ENCODE measurements around the gene DEFB129.
"Not testable (repeated sequence)": the region's sequence is repeated elsewhere in the genome, so short reads cannot be mapped to it uniquely, and the experiment has no call there.

DEFB129 gene

DNA sequence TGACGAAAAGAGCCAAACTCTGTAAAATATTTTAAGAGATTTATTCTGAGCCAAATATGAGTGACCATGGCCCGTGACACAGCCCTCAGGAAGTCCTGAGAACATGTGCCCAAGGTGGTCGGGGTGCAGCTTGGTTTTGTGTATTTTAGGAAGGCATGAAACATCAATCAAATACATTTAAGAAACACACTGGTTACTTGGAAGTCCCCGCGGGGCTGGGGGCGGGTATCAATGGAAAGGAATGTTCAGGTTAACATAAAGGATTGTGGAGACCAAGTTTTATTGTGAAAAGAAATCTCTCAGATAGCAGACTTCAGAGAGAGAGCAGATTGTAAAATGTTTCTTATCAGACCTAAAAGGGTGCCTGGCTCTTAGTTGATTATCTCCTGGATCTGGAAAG, 26.4 kb downstream of the DEFB129 start:
- not testable (repeated sequence) for DNase-seq (ENCODE audit: low spot score)

DNA sequence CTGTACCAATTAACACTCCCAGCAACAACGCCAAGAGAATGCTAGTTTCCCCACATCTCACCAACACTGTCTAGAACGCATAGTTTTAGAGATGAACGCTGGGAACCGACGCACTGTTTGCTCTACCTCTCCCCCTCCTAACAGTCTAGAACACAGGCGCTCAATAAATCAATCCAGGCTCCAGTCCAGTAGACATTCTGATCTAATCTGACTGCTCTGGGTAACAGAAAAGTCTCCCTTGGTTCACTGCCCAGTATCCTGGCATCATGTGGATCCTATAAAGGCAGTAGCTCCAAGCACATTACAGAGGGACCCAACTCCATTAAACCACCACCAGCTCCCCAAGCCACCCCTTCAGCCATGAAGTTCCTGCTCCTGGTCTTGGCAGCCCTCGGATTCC, 30.4 kb downstream of the DEFB129 start, which contains the start of gene DEFB132:
Gene DEFB132 (plus strand): TSS at position 306 of the 400 bp plus-strand sequence. CDS start 55 bp downstream, at position 361.
- no peak for DNase-seq (ENCODE audit: low spot score)

DNA sequence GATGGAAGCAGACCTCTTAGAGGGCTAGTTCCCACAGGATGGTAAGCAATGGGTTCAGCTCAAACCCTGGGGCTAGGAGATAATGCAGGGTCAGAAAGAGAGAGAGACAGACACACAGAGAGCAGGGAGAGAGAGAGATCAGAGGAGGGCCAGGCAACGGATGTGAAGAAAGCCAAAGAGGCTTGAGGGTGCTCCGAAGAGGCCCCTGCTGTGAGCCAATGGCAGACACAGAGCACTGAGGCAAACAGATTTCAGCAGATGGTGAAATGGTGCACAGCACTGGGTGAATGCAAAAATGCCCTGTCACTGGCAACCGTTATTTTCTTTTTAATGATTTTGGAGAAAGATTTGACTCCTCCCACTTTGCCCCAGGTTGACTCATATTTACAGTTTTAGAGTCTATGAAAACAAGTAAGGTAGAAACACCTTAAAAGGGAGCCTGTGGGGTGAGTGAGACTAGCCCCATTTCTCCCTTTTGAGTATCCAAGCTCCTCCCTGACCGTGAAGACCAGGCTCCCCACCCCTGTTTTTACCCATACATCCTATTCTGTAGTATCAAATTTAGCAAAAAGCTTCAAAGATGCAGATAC, 31.3 kb downstream of the DEFB129 start:
- peak; percentile 52 for DNase-seq (ENCODE audit: low spot score)

DNA sequence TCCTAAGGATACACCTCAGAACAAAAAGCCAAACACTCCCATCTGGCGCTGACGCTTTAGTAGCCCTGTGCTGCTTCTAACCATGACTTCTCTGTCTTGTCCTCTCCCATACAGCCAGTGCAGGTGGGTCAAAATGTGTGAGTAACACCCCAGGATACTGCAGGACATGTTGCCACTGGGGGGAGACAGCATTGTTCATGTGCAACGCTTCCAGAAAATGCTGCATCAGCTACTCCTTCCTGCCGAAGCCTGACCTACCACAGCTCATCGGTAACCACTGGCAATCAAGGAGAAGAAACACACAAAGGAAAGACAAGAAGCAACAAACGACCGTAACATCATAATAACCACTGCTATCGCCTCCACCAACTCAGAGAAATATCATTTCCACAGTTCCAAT, 31.9 kb downstream of the DEFB129 start:
- DNase-seq (ENCODE audit: low spot score) = no peak

DNA sequence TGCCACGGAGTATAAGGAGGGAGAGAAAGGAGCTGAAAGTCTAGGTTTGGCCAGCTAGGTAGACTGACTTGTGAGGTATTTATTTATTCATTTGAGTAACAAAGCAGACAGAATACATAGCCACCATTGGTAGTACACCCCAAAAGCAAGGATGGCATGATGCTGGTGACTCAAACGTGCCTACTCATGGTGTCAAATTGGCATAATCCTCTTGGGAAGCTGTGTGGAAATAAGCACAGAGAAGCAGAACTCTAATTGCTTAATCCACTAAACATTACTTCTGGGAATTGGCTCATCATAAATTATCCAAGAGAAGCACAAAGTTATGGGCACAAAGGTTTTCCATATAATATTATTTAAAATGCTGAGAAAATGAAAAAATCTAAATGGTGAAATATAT, 32.9 kb downstream of the DEFB129 start:
- no peak for DNase-seq (ENCODE audit: low spot score)

DNA sequence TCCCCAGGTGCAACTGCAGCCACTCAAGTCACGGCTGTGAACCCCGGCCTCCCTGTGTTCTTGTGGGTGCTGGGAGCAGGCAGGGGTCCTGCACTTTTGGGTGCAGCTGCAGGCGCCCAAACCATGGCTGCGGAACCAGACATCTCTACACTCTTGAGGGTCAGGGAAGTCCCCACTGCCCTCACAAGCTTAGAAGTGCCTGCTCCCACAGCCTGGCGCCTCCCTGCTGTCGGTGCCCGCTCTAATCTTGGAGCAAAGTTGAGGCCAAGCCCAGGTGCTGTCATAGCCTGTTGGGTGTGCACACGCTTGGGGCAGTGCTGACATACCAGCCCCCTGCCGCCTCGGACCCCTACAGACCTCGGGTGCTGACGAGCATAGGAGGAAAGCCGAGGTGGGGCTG, 36.6 kb downstream of the DEFB129 start:
- no peak for DNase-seq (ENCODE audit: low spot score)

DNA sequence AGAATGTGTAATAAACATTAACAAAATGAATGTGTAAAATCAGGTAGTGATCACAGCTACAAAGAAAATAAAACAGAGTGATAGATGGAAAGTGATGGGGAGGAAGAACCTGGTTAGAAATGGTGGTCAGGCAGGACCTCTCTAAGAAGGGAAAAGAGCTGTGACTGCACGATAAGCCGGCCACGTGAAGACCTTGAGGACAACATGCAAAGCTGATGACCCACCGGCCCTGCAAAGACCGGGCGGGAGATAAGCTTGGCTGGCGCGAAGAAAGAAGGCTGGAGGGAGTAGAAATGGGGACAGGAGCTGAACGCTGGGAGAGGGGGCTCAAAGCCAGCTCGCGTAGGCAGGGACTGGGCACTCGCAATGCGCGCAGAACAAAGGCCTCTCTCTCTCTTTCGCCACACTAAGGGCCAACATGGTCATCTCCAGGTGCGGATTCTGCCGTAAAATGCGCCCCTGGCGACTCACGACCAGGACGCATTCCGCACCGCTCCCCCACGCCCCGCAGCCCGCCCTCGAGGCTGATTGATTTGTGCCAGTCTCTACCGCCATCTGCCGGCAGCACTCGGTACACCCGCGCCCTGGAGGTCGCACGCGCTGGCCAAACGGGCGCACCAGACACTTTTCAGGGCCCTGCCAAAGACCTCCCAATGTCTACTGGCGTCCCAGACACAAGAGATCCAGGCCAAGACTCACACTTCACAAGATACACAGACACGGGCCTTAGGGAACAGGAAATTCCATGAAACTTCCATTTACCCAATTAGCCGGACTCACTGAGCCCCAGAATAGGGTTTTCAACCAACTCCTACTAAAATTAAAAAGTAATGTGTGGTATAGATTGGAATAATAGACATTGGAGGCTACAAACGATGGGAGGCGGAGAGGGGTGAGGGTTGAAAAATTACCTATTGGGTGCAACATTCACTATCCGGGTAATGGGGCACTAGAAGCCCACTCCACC, 39.8 kb downstream of the DEFB129 start:
- DNase-seq (ENCODE audit: low spot score) = peak; percentile 92

DNA sequence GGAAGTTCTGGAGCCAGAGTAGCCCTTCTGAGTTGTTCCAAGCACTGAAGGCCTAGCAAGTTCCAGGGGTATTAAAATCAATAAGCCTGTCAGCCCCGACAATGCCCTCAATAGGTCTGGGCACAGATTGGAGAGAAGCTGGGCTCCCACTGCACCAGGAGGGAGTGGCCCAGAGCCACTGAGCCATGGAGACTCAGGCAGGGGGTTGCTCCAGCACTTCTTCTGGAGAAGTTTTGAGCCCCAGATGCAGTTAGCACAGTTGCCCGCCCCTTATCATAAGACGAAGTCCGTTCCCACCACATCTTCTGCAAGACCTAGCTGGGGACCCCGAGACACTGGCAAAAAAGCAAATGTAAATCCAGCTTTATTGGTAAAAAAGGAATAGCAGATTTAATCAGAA, 43.5 kb downstream of the DEFB129 start:
- DNase-seq (ENCODE audit: low spot score) = no peak

DNA sequence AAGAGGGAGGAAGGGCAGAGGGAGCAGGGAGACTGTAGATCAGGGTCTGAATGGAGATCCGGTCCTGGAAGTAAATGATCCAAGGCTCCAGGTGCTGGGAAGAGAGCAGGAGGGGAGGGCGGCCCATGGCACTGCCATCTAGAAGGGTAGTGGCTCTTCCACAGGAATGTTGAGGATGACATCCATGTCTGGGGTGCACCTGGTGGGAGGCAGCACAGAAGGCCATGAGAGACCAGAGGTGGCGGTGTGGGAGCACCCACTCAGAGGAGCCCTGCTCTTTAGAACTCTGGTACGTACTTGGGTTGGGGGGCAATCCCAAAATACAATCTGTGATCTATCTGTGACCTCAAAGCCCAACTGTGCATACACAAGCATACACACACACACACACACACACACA, 44.0 kb downstream of the DEFB129 start:
- no peak for DNase-seq (ENCODE audit: low spot score)

DNA sequence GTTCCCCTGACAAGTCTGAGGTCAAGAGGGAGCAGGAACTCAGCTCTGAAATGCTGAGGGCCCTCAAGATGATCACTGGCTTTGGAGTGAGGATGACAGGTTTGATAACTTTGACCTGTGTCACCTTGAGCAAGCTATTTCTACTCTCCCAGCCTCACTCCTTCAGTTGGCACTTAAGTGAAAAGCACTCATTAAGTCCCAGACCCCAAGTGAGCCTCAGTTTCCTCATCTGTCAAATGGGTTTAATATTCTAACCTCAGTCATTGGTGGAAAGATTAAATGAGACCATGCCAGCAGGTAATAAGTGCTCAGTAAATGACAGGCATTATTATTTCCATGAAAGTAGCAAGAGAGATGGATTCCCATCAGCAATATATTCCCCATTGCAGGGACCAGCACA, 44.5 kb downstream of the DEFB129 start:
- no peak for DNase-seq (ENCODE audit: low spot score)

DNA sequence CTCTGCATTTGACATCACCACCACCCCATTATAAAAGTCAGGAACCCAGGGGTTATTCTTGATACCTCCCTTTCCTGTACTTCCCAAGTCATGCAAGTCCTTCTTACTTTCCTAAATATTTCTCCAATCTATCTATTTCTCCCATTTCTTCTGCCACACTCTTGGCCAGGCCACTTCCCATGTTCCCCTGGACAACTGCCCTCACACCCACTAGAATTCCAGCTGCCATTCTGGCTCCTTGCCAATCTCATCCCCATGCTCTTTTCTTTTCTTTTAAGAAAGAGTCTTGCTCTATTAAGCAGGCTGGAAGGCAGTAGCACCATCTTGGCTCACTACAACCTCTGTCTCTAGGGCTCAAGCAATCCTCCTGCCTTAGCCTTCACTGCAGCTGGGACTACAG, 45.7 kb downstream of the DEFB129 start:
- DNase-seq (ENCODE audit: low spot score) = no peak

DNA sequence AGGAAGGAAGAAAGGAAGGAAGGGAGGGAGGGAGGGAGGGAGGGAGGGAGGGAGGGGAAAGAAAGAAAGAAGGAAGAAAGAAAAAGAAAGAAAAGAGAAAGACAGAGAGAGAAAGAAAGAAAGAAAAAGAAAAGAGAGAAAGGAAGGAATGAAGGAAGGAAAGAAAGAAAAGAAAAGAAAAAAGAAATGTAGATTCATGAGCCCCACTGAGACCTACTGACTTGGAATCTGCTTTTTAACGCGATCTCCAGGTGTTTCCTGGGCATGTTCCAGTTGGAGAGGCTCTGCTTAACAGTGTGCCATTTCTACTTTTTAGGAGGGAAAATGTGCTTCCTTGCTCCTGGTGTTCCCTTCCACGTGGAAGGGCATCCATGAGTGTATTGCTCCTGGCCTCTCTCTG, 46.8 kb downstream of the DEFB129 start:
- DNase-seq (ENCODE audit: low spot score) = no peak

DNA sequence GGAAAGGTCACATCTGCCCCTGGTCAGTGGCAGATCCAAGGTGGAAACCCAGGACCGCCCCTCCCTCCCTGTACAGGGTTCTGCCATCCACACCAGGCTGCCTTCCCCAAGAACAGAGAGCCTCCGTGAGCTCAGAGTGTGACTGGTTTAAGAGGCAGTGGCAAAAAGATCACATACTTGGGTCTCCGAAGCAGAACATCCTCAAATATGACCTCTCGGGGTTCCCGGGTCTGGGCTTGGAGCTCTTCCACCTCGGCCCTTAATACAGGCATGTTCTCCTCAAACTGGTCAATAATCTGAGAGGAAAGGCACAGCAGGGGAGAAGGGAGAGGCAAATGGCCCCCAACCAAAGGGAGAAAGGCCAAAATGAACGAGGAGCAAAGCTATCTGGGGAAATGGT, 48.7 kb downstream of the DEFB129 start:
- no peak for DNase-seq (ENCODE audit: low spot score)

DNA sequence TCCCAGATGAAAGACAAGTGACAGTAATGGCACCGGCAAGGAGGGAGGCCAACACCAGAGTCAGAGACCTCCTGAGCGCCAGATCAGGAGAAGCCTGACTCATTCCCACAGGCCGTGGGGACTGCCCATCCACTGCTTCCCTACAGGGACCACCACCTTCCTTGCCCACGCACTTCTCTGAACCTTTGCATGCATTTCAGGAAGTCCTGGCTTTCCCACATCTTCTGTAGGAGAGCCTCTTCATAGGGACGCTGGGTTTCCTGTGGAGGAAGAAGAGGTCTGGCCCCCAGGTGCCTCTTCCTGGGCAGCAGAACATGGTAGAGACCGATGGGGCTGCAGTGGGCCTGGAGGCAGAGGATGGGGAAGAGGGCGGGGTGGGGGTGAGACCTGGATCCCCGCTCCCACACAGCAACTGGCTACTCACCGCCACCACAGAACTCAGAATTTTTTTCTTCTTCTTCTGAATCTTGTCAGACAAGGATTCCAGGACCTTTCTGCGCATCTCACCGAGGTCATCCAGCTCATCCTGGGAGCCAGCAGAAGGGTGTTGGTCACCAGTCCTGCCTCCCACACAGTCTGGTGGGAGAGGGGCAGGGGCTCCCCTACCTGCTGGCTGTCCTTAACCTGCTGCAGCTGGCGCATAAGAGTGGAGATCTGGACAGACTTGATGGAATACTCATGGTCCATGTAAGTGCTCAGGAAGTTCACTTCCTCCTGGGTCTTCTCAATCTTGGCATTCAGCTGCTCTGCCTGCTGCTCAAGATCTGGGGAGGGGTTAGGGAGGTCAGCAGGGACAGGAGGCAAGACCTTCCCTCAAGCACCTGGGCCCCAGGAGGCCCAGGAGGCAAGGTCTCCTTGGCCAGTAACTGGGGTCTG, 49.8 kb downstream of the DEFB129 start:
- DNase-seq (ENCODE audit: low spot score) = no peak

DNA sequence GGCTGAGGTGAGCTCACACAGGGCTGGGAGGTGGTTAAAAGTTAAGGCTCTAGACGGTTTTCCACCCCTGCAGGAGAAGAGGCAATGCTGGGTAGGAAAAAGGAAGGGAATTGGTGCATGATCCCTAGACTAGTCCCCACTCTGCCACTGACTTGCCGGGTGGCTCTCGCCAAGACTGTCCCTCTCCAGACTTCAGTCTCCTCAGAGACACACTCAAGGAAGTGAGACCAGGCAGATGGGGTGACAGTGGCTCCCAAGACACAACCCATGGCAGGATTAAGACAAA, 50.4 kb downstream of the DEFB129 start:
- DNase-seq (ENCODE audit: low spot score) = no peak

DNA sequence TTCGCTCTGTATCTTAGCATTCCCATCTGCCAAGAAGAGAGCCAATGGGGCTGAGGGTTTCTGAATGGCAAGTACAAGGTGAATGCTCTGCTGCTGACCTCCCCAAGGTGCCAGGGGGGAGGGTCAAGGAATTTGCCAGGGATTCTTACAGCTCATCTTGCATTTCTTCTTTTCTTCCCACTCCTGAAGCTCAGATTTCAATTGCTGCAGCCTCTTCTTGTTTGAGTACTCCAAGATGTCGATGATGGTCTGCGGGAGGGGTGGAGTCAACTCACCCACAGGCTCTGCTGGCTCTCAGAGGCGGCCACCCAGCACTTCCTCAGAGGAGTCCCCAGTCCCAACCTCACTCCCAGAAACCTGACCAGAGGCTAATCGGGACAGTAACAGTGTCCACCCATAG, 51.1 kb downstream of the DEFB129 start:
- DNase-seq (ENCODE audit: low spot score) = no peak

DNA sequence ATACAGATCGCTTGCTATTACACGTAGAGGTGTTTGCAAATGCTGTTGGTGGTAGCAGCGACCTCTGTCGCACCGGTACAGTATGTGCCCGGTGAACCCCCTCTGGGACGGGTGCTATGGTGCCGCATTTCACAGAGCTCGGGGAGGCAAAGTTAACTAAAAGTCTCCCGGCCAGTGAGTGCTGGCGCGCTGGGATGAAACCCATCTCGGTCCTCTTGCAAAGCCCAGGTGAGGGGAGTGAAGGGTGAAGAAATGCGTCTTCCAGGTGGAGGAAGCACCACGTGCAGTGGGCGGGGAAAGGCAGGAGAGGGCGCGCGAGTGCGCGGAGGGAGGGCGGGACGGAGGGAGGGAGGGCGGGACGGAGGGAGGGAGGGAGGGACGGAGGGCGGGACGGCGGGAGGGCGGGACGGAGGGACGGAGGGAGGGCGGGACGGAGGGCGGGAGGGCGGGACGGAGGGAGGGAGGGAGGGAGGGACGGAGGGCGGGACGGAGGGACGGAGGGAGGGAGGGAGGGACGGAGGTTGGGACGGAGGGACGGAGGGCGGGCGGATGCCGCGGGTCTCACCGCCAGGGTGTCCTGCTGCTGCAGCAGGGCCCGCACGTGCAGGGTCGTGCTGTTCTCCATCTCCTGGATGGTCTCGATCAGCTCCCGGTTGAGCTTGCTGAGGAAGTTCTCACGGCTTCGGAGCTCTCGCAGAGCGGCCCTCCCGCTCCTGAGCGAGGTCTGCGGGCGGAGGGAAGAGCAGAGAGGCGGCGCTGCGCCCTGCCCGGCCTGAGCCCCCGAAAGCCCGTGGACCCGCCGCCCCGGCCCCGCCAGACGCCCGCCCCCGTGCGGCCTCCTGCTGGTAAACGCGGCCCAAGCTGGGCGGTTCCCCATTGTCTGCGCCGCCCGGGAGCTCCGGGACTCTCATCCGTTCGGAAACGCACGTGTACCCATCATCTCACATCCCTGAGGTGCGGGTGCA, 51.8 kb downstream of the DEFB129 start:
- no peak for DNase-seq (ENCODE audit: low spot score)
